Measurements from ENCODE around the gene FGD3.
"Not testable (repeated sequence)": the region's sequence is repeated elsewhere in the genome, so short reads cannot be mapped to it uniquely, and the experiment has no call there.

The FGD3 gene

DNA sequence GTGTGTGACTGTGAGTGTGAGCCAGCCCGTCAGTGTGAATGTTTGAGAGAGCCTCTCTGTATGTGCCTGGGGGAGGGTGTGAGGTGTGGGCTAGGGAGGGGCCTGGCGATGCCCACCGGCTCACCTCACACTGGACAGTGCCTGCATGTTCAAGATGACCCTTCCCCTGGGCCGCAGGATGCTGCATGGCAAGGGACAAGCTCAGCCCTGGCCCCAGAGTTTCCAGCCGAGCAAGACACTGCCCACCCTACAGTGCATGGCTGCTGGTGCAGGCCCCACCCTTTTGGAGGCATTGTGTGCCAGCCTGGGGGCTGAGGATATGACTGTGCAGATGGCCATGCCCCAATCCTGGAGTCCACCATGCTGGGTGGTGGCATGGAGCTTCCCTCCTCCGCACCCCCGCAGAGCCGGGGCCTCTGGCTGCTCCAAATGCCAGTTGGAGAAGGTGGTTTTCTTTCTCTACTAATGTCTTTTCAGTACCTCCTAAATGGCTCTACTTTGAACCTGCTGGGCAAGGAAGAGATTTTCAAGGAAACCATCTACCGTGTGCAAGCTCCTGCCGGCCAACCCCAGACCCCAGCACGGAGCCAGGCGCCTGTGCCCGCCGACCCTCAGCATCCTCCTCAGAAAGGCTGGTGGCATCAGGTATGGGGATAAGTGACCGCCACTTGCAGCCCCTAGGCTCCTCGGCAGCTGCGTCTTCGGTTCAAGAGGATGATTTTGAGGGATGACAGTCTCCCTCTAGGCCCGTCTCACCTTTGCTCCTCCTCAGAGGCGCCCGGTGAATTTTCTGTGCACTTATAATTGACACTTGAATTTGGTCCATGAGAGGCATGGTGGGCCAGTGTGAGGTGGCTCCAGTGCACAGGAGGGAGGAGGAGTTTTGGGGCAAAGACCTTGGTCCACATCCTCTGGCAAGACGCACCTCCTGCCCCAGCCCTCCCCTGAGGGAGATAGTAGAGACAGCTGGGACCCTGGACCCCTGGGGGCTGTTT lies 27.7 kb downstream of the FGD3 start:
- no peak for FAIRE-seq
- DNase-seq (ENCODE audit: insufficient read length, low spot score): no peak

DNA sequence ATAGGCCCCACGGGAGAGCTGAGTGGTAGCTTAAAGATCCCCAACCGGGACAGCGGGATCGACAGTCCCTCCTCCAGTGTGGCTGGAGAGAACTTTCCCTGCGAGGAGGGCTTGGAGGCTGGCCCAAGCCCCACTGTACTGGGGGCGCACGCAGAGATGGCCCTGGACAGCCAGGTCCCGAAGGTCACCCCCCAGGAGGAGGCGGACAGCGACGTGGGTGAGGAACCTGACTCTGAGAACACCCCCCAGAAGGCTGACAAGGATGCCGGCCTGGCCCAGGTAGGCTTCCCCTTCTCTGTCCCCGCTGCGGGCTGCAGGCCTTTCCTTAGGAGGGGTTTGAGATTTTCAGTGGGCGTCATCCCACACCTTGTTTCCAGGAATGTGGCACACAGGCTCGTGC lies 29.1 kb downstream of the FGD3 start:
- DNase-seq (ENCODE audit: insufficient read length, low spot score): no peak

DNA sequence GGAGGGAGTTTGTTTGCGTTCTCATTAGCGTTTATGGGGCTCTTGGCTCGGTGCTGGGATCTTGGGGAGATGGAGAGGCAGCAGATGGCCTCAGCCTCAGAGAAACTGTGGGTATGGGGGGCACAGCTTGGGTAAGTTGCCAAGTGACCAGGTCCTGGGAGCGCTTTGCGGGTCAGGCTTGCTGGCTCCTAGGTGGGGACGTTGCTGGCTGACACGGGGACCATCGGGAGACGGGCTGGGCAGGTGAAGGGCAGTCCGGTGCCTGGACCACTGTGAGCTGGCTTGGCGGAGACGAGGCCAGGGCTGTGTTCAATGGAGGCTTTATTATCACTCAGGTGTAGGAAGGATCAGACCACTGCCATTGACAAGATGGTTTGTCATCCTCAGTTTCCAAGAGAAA lies 30.0 kb downstream of the FGD3 start:
- no peak for DNase-seq (ENCODE audit: insufficient read length, low spot score)
- no peak for FAIRE-seq

More for the DNA sequence above, 29.1 kb downstream of the FGD3 start:
- FAIRE-seq: no peak

DNA sequence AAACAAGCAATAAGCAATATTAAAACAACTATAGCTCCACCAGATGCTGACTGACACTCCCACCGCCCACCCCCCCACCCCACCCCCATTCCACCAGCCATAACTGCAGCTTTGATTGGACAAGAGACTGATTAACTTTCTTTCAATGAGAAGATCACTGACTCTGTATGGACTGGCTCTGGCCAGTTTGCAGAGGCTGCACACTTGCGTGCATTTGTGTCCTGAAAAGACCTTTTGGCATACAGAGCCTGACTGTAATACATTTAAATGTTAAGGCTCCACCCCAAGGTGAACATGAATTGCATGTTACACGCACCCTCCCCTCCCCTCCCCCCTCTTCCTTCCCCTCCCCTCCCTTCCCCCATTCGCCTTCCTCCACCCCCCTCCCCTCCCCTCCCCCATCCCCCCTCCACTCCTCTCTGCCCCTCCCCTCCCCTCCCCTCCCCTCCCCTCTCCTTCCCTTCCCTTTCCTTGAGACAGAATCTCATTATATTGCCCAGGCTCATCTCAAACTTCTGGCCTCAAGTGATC lies 31.1 kb downstream of the FGD3 start:
- FAIRE-seq: no peak
- no peak for DNase-seq (ENCODE audit: insufficient read length, low spot score)

DNA sequence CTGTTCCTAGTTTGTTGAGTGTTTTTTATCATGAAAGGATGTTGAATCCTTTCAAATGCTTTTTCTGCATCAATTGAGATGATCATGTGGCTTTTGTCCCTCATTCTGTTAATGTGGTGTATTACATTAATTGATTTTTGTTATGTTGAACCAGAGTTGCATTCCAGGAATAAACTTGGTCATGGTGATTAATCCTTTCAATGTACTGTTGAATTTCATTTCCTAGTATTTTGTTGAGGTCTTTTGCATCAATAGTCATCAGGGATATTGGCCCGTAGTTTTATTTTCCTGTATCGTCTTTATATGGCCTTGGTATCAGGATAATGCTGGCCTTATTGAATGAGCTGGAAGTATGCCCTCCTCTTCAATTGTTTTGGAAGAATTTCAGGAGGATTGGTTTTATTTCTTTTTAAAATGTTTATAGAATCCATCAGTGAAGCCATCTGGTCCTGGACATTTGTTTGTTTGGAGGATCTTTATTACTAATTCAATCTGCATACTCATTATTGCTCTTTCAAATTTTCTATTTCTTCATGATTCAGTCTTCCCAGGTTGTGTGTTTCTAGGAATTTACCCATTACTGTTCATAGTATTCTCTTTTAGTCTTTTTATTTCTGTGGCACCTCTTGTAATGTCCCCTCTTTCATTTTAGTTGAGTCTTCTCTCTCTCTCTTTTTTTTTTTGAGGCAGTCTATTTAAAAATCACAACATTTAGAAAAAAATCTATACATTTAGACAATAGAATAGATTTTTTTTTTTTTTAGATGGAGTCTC lies 32.1 kb downstream of the FGD3 start:
- DNase-seq (ENCODE audit: insufficient read length, low spot score): no peak
- no peak for FAIRE-seq

DNA sequence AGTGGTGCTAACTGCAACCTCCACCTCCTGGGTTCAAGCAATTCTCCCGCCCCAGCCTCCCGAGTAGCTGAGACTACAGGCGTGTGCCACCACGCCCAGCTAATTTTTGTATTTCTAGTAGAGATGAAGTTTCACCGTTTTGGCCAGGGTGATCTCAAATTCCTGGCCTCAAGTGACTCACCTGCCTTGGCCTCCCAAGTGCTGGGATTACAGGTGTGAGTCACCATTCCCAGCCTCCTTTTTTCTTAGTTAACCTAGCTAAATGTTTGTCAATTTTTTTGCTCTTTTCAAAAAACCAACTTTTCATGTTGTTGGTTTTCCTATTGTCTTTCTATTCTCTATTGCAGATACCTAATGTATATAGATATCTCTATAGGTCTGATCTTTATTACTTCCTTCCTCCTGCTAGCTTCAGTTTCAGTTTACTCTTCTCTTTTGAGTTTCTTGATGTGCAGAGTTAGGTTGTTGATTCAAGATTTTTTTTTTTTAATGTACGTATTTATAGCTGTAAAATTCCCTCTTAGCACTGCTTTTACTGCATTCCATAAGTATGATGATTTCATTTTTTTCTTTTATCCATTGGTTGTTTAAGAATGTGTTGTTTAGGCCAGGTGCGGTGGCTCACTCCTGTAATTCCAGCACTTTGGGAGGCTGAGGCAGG lies 32.9 kb downstream of the FGD3 start:
- FAIRE-seq: no peak
- DNase-seq (ENCODE audit: insufficient read length, low spot score): no peak

DNA sequence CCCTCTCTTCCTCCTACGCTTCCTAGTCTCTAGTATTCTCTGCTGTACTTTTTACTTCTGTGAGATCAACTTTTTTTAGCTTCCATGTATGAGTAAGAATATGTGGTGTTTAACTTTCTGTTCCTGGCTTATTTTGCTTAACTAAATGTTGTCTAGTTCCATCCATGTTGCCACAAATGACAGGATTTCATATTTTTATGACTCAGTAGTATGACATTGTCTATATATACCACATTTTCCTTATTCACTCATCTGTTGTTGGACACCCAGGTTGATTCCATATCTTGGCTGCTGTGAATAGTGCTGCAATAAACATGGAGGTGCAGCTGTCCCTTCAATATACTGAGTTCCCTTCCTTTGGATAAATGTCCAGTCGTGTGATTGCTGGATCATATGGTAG lies 34.8 kb downstream of the FGD3 start:
- no peak for DNase-seq (ENCODE audit: insufficient read length, low spot score)
- no peak for FAIRE-seq

DNA sequence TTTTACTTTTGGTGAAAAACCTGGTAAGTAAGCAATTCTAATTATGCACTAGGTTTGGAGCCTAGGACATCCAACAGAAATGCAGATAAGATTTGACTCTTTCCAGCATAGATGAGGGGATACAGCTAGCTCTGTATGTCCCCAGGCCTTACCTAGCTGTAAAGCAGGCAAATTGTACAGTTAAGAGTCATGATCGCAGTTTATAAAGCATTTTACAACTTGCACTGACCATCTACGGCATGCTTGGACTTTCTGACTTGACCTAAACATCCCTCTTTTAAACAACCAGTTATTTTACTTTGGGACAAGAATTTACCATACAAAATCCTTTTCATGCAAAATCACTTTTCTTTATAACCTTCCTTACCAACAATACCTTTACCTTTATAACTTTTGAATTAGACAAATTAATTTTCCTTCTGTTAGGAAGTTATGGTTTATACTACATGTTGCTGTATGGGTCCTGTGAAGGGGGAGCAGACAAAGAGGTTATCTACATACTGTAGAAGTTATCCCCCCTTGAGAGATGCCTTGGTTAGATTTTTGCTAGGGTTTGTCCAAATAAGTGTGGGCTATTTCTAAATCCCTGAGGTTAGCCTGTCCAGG lies 36.8 kb downstream of the FGD3 start:
- DNase-seq (ENCODE audit: insufficient read length, low spot score): no peak
- no peak for FAIRE-seq

DNA sequence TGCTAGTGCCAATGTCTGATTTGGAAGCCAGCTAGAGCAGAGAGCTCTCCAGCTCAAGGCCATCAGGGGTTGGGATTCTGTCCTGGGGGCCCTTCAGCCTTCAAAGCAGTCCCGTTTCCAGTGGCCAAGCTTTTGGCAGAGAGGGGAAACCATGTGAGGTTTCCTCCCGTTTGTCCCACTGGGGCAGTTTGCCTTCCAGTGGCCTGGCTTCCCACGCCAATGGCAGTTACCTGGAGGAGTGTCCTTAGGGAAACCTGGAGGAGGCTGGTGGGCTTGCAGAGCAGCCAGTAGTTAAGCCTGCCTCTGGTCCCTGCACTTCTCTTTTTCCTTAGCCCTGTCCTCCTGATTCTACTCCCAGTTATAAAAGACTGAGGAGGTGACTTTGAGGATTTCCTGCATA lies 37.7 kb downstream of the FGD3 start:
- no peak for FAIRE-seq
- no peak for DNase-seq (ENCODE audit: insufficient read length, low spot score)

DNA sequence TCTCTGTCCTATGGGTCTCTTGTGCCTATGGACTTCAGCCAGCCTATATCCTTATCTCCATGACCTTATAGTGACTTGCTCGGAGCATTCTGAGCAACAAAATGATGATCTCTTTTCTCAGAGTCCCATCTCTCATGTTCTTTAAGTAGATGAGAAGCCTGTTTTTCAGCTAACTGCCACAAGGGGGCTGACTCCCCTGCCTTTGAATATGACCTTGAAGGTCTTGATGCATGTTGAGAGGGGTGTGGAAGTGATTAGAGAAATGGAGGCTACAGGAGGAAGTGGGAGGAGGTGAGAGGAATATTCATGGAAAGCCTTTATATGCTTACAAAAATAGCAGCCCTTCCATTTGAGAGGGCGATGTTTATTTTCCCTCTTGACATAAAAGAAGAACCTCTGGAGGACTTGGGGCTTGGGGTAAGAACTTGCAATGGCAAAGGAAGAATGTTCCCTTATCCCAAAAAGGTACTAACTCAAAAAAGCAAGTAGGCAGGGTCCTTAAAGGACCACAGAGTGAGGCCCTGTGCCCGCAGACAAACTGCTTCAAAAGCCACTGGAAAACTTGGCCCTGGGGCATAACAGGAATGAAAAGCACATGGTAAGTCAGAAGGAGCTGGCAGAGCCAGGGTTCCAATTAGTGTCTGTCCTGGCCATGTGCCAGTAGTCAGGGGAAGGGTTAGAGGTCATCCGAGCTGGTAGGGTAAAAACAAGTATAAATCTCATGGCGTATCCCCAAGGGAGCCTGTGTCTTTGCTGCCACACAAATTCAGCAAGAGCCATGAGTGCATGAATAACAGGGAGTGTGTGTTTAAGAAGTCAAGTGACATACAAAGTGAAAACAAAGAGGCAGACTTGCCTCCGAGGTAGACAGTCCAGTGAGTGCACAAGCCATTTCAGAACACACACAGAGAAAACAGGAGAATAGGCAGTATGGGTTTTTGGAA lies 39.1 kb downstream of the FGD3 start:
- no peak for DNase-seq (ENCODE audit: insufficient read length, low spot score)

DNA sequence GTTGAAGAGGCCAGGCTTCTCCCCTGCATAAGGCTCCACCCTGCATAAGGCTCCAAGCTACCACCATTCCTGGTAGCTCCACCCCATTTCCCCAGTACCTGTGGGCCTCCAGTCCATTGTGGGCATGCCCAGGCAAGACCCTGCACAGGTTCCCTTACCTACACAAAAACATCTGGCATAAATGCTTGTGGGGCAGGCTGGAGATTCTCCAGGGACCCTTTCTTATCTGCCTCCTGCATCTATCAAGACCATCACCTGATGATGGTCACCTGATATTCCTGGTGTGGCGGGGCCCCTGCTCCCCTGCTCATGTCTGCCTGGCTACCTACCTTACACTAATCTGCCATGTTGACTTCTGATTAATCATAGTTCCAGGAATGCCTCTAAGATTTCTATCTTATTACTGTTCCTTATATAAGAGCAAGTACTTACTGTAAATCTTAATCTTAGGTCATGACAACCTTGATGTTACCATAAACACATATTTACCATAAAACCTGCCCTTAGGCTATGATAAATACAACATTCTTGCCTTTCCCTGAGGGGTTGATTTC lies 41.0 kb downstream of the FGD3 start:
- DNase-seq (ENCODE audit: insufficient read length, low spot score) (no peak), FAIRE-seq (no peak)

More for the DNA sequence above, 39.1 kb downstream of the FGD3 start:
- FAIRE-seq: no peak

DNA sequence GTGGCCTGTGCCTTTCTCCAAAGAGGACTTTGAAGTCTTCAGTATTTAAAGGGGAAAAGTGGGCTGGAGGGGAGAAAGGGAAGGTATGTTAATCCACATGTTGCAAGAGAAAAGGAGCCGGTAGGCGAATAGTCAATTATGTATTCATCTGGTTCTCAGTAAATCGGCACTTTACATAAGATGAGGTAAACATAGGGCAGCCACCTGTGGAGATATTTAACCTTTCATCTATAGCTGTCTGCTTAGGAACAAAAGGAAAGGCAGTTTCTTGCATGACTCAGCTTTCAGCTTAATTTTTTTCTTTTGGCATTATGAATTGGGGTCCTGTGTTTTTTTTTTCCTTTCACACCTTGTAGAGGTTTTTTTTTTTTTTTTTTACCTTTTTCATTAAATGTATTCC lies 42.2 kb downstream of the FGD3 start:
- FAIRE-seq: no peak

DNA sequence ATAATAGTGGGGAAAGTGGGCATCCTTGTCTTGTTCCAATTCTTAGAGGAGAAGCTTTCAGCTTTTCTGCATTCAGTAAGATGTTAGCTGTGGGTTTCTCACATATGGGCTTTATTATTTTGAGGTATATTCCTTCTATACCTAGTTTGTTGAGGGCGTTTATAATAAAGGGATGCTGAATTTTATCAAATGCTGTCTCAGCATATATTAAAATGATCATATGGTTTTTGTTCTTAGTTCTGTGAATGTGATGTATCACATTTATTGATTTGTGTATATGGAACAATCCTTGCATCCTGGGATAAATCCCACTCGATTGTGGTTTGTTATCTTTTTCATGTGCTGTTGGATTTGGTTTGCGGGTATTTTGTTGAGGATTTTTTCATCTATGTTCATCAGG lies 43.1 kb downstream of the FGD3 start:
- FAIRE-seq: no peak
- DNase-seq (ENCODE audit: insufficient read length, low spot score): no peak

More for the DNA sequence above, 42.2 kb downstream of the FGD3 start:
- DNase-seq (ENCODE audit: insufficient read length, low spot score): no peak

DNA sequence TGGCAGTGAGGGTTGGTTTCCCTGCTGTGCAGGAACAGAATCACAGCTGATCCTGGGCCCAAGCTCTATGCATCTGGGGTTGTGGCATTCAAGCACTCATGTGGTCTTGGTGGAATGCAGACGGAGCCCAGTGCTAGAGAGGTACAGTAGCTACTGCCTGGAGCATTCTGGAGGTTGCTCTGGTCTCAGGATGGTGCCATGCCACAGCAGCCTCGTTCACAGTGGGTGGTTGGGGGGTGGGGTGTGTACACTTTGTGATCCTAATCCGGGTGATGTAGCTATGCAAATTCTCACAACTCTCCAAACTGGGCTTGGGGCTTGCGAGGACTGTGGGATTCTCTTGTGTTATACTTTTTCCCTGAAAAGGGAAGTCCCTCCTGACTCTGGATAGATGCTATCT lies 45.2 kb downstream of the FGD3 start:
- FAIRE-seq: no peak
- DNase-seq (ENCODE audit: insufficient read length, low spot score): no peak

DNA sequence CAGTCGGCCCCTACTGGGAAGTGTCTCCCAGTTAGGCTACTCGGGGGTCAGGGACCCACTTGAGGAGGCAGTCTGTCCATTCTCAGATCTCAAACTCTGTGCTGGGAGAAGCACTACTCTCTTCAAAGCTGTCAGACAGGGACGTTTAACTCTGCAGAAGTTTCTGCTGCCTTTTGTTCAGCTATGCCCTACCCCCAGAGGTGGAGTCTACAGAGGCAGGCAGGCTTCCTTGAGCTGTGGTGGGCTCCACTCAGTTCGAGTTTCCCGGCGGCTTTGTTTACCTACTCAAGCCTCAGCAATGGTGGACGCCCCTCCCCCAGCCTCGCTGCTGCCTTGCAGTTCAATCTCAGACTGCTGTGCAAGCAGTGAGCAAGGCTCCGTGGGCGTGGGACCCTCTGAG lies 51.5 kb downstream of the FGD3 start:
- FAIRE-seq; DNase-seq (ENCODE audit: insufficient read length, low spot score): not testable (repeated sequence)

DNA sequence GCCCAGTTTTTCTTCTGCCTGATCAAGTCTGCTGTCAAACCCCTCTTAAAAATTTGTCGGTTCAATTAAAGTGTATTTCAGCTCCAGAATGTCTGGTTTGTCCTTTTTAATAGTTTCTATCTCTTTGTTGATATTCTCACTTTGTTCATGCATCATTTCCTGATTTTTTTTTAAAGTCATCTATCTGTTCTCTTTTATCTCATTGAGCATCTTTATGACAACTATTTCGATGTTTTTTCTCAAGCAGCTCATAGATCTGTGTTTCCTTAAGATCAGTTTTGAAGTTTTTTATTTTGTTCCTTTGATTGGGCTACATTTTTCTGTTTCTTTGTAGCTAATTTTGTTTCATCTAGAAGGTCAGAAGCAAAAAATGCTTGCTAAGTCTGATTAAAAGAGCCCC lies 53.7 kb downstream of the FGD3 start:
- FAIRE-seq (no peak), DNase-seq (ENCODE audit: insufficient read length, low spot score) (no peak)

DNA sequence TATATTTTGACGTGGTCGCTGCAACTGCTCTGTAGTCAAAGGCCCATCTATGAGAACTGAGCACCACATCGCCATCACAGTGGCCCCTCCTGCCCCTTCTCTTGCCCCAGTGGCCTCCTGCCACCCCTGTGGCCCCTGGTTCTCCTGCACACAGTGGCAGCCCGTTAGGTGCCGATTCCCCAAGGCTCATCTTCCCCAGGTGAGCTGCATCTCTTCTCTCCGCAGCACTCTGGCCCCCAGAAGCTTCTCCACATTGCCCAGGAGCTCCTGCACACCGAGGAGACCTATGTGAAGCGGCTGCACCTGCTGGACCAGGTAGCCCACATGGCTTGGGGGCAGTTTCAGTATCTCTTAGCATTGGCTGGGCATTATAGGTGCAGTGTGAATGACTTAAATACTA lies 55.4 kb downstream of the FGD3 start:
- DNase-seq (ENCODE audit: insufficient read length, low spot score) (no peak), FAIRE-seq (no peak)

DNA sequence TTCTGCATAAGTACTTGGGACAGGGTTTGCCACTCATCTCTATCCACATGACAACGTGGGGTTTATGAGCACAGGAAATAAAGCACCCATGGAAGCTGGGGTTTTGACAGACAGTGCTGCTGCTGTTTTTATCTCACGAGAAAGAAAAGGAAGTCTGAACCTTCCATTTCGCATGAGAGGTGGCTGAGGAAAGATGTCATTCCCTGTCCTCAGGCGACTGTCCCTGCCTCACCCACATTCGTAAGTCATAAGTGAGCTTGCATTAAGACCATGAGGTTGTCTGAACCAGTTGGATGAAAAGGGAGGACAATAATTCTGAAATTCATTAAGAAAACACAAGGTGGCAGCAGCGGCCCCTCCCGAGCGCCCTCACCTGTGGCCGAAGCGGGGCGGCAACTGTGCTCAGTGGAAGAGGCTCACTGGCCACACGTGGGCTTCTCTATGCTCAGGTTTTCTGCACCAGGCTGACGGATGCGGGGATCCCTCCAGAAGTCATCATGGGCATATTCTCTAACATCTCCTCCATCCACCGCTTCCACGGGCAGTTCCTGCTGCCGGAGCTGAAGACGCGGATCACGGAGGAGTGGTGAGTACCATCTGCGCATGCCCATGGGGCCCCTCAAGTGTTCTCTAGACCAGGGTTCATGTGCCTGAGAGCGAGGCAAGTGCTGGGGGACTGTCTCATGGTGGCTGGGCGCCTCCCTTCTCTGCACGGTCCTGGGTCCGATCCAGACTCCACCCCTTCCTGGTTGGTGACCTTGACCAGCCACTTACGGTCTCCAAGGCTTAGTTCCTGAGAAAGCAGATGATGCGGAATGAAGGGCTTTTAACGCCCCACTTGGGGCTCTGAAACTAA lies 56.5 kb downstream of the FGD3 start:
- peak; percentile 53 for DNase-seq (ENCODE audit: insufficient read length, low spot score)
- no peak for FAIRE-seq

Data from HTR-8/SVneo (cell line).